ENCODE data around the gene TNFRSF25. TPM values are rescaled to one million over a fixed set of nuclear protein-coding genes. Genes with fewer than 3 reads are reported as not detected.

TNFRSF25 gene
- total RNA-seq, 4 donors from 2014 or later: 31.0 to 88.4 (median 61.5) TPM

- Histone ChIP-seq H3K9me3 (no peaks in the 10 kb centered on the region), H3K4me3 (no peak overlapping the region), H3K4me1 (peaks cover 3 to 39% (median 16%) of the 10 kb centered on the region in 4 donors), H3K36me3 (no peaks in the 10 kb centered on the region), H3K27me3 (peaks cover 0 to 22% of the 10 kb centered on the region in 2 donors), H3K27ac (peak overlapping the region in 1 of 4 donors; percentile 16)
- DNase-seq: peak in 1 of 3 donors; percentile 73
- TF ChIP-seq CTCF (IDR thresholded peaks at IDR 0.05): no peak
- TF ChIP-seq POLR2A (IDR thresholded peaks at IDR 0.05): no peak
Observed at GRCh38 chr1:6427441-6428390, 38.3 kb downstream of the TNFRSF25 start.

DNA sequence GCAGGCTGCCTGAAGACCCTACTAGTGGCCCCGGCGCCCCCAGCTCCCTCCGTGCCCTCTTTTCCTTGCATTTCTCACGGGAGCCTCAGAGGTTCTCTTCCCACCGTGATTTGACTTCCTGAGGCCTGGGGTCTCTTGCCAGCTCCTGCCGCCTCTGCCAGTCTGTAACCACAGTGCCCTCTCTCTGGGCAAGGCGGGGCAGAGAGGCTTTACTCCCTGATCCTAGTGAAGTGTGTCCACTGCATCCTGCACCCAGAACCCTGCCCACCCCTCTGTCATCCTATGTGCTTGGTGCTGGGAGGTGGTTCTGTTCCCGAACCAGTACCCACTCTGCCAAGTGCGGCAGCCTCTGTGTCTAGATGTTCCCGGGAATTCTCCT is 39.0 kb downstream of the TNFRSF25 start:
- no peak overlapping the region for H3K27ac ChIP-seq
- TF ChIP-seq CTCF (IDR thresholded peaks at IDR 0.05) (no peak), POLR2A (IDR thresholded peaks at IDR 0.05) (no peak)
- DNase-seq: no peak
- peaks cover 0 to 22% of the 10 kb centered on the region in 2 donors for H3K27me3 ChIP-seq
- no peak overlapping the region for H3K4me3 ChIP-seq
- H3K9me3 ChIP-seq: no peaks in the 10 kb centered on the region
- no peaks in the 10 kb centered on the region for H3K36me3 ChIP-seq
- H3K4me1 ChIP-seq: peaks cover 3 to 39% (median 16%) of the 10 kb centered on the region in 4 donors

DNA sequence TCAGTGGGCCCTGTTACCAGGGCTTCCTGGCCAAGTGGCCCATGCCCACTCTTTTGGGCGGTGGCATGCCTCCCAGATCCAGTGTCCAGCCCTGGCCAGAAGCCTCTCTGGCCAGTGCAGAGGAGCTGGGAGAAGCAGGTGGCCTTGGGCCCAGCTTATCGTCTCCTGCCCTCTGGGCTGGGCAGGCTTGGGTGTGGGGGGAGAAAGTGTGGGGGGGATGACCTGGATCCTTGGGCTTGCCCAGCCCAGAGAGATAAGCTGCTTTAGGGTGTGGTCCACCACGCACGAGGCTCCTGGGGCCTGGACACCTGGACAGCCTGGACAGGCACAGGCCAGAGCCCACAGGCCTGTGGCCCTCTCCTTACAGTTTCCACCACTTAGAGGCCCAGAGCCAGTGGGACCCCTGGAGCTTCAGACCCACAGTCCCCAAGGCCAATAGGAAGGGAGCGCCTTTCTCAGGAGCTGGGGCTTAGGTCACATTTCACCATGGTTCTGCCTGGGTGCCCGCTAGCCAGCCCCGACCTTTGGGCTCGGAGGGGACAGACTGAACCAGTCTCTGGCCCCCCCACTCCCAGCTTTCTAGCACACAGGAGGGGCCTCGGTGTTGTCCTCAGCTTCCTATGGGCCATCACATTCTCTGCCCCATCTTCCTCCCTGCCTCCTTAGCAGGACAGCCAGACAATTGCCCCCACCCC is 39.5 kb downstream of the TNFRSF25 start:
- Histone ChIP-seq H3K9me3 (no peaks in the 10 kb centered on the region), H3K27ac (no peak overlapping the region), H3K4me1 (peaks cover 3 to 39% (median 16%) of the 10 kb centered on the region in 4 donors), H3K36me3 (no peaks in the 10 kb centered on the region), H3K27me3 (peaks cover 0 to 22% of the 10 kb centered on the region in 2 donors), H3K4me3 (no peak overlapping the region)
- no peak for DNase-seq
- TF ChIP-seq CTCF (IDR thresholded peaks at IDR 0.05) (no peak), POLR2A (IDR thresholded peaks at IDR 0.05) (no peak)

DNA sequence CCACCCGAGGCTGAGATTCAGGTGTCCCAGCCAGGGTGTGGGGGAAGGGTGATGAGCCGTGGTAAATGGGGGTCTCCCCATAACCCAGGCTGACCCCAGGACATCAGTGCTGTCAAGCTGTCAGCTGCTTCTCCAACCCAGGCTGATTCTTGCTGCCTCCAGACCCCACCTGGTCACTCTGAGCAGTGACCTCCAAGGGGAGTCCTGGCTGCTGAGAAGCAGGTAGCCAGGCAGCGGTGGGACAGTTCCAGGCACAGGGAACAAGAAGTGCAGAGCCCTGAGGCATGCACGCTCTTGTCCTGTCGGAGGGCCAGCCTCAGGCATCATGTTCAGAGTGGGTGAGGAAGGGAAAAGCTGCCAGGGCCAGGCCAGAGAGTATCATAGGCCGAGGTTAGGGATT is 40.3 kb downstream of the TNFRSF25 start:
- no peaks in the 10 kb centered on the region for H3K36me3 ChIP-seq
- no peak for DNase-seq
- peaks cover 0 to 23% of the 10 kb centered on the region in 2 donors for H3K27me3 ChIP-seq
- no peak overlapping the region for H3K27ac ChIP-seq
- H3K9me3 ChIP-seq: no peaks in the 10 kb centered on the region
- H3K4me3 ChIP-seq: no peak overlapping the region
- peaks cover 3 to 41% (median 18%) of the 10 kb centered on the region in 4 donors for H3K4me1 ChIP-seq
- TF ChIP-seq CTCF (IDR thresholded peaks at IDR 0.05) (no peak), POLR2A (IDR thresholded peaks at IDR 0.05) (no peak)

GRCh38 chr1:6424619-6425593 is 41.1 kb downstream of the TNFRSF25 start, which contains the start of gene ESPN:
ESPN (plus strand) TSS chr1:6424776; CDS start chr1:6424956, 180 bp downstream.
- Histone ChIP-seq H3K9me3 (no peaks in the 10 kb centered on the region), H3K27me3 (peaks cover 0 to 31% of the 10 kb centered on the region in 2 donors), H3K36me3 (no peaks in the 10 kb centered on the region), H3K4me1 (peaks cover 7 to 49% (median 25%) of the 10 kb centered on the region in 4 donors), H3K4me3 (peak within 1 kb of the TSS; percentile 20 to 43 (median 40)), H3K27ac (no peak within 1 kb of the TSS)
- no peak for DNase-seq
- TF ChIP-seq CTCF (IDR thresholded peaks at IDR 0.05) (no peak), POLR2A (IDR thresholded peaks at IDR 0.05) (no peak)
